Measurements from ENCODE around the gene CEP112.

DNA sequence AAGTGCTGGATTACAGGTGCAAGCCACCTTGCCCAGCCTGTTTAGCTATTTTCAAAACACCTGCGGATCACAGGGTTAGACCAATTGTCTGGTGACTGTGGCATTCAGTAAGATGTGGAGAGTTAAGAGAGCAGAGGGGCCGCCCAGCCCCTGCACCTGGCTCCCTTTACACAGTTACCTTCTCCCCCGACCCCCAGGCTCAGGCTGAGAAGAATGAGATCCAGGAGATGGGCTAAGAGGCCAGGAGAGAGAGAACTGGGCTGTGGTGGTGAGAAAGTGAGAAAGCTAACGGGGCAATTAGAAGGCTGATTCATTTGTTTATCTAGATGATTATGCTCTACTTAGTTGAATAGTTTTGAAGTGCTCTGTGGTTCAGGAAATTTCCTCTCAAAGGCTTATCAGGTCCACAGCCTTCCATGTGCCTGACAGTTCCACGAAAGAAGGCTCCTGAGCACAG lies 562.7 kb downstream of the CEP112 start:
- TF ChIP-seq, protein P1, sequence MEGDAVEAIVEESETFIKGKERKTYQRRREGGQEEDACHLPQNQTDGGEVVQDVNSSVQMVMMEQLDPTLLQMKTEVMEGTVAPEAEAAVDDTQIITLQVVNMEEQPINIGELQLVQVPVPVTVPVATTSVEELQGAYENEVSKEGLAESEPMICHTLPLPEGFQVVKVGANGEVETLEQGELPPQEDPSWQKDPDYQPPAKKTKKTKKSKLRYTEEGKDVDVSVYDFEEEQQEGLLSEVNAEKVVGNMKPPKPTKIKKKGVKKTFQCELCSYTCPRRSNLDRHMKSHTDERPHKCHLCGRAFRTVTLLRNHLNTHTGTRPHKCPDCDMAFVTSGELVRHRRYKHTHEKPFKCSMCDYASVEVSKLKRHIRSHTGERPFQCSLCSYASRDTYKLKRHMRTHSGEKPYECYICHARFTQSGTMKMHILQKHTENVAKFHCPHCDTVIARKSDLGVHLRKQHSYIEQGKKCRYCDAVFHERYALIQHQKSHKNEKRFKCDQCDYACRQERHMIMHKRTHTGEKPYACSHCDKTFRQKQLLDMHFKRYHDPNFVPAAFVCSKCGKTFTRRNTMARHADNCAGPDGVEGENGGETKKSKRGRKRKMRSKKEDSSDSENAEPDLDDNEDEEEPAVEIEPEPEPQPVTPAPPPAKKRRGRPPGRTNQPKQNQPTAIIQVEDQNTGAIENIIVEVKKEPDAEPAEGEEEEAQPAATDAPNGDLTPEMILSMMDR (IDR thresholded peaks at IDR 0.05; ENCODE audit: poor library complexity, severe bottlenecking) = no peak
- TF ChIP-seq POLR2AphosphoS5 (IDR thresholded peaks at IDR 0.05) = no peak
- no peak for TF ChIP-seq MXI1 (conservative IDR thresholded peaks at IDR 0.05; ENCODE audit: poor library complexity, severe bottlenecking)
- no peak for TF ChIP-seq RAD21 (conservative IDR thresholded peaks at IDR 0.05)

Data from neural cell (in vitro differentiated cells).